H9 (cell line): Measurements from ENCODE around the gene ETHE1. TPM values are rescaled to one million over a fixed set of nuclear protein-coding genes. Genes with fewer than 3 reads are reported as not detected.

Source experiments
- DNase-seq: peaks from one replicate; pipeline ENCODE4 v3.0.0-alpha.2; 2017
- H2AFZ ChIP-seq: one replicate; pipeline ENCODE4 v1.6.1; 2013; ENCODE audit warnings: mild to moderate bottlenecking, low read length, control low read depth, moderate library complexity
- H2AK5ac ChIP-seq: 2 replicates; pipeline ENCODE4 v1.6.1; 2013; ENCODE audit warnings: low read length, control low read depth, mixed read lengths; ENCODE audit not compliant: insufficient read length
- H2BK120ac ChIP-seq: one replicate; pipeline ENCODE4 v1.6.1; 2013; ENCODE audit warnings: low read depth, mild to moderate bottlenecking, low read length, control low read depth, inconsistent platforms; ENCODE audit not compliant: poor library complexity, severe bottlenecking
- H2BK12ac ChIP-seq: 2 replicates; pipeline ENCODE4 v1.6.1; 2013; ENCODE audit warnings: low read length, control low read depth, mixed read lengths, low read depth; ENCODE audit not compliant: insufficient read length
- H2BK15ac ChIP-seq: 2 replicates; pipeline ENCODE4 v1.6.1; 2013; ENCODE audit warnings: low read depth, low read length, control low read depth
- H2BK20ac ChIP-seq: one replicate; pipeline ENCODE4 v1.6.1; 2013; ENCODE audit warnings: low read depth, mild to moderate bottlenecking, low read length, control low read depth, inconsistent platforms; ENCODE audit not compliant: poor library complexity, severe bottlenecking
- H2BK5ac ChIP-seq: 2 replicates; pipeline ENCODE4 v1.6.1; 2013; ENCODE audit warnings: low read length, control low read depth, mixed read lengths; ENCODE audit not compliant: insufficient read length
- H3K14ac ChIP-seq: 2 replicates; pipeline ENCODE4 v1.6.1; 2013; ENCODE audit warnings: low read length, control low read depth; ENCODE audit not compliant: insufficient read depth
- H3K18ac ChIP-seq: 2 replicates; pipeline ENCODE4 v1.6.1; 2013; ENCODE audit warnings: low read depth, mild to moderate bottlenecking, mixed read lengths, low read length, control low read depth; ENCODE audit not compliant: insufficient read length
- H3K23ac ChIP-seq: 2 replicates; pipeline ENCODE4 v1.6.1; 2013; ENCODE audit warnings: low read length, control low read depth, mixed read lengths, low read depth; ENCODE audit not compliant: insufficient read length
- H3K23me2 ChIP-seq: 2 replicates; pipeline ENCODE4 v1.6.1; 2013; ENCODE audit warnings: low read depth, mild to moderate bottlenecking, mixed read lengths, low read length, control low read depth; ENCODE audit not compliant: insufficient read length, poor library complexity, severe bottlenecking
- H3K27ac ChIP-seq: 2 replicates; pipeline ENCODE4 v1.5.1; 2013; ENCODE audit warnings: low read length, control low read depth, mixed read lengths, low read depth; ENCODE audit not compliant: insufficient read length
- H3K27me3 ChIP-seq: 2 replicates; pipeline ENCODE4 v1.6.1; 2013; ENCODE audit warnings: low read length, control low read depth, inconsistent platforms; ENCODE audit not compliant: insufficient read depth
- H3K4ac ChIP-seq: 2 replicates; pipeline ENCODE4 v1.6.1; 2013; ENCODE audit warnings: low read depth, mild to moderate bottlenecking, control low read depth, inconsistent platforms, low read length, moderate library complexity
- H3K4me1 ChIP-seq: 2 replicates; pipeline ENCODE4 v1.6.1; 2013; ENCODE audit warnings: low read length, control low read depth, inconsistent platforms; ENCODE audit not compliant: insufficient read depth
- H3K4me2 ChIP-seq: 2 replicates; pipeline ENCODE4 v1.6.1; 2013; ENCODE audit warnings: low read length, control low read depth, mixed read lengths; ENCODE audit not compliant: insufficient read length, insufficient read depth
- H3K56ac ChIP-seq: 2 replicates; pipeline ENCODE4 v1.6.1; 2013; ENCODE audit warnings: low read depth, mild to moderate bottlenecking, mixed read lengths, low read length, control low read depth; ENCODE audit not compliant: insufficient read length
- H3K79me1 ChIP-seq: 2 replicates; pipeline ENCODE4 v1.6.1; 2013; ENCODE audit warnings: low read depth, mild to moderate bottlenecking, moderate library complexity, low read length, control low read depth, inconsistent platforms; ENCODE audit not compliant: insufficient read depth, poor library complexity, severe bottlenecking
- H3K79me2 ChIP-seq: 2 replicates; pipeline ENCODE4 v1.6.1; 2013; ENCODE audit warnings: low read length, control low read depth, inconsistent platforms; ENCODE audit not compliant: insufficient read depth
- H3K9ac ChIP-seq: 2 replicates; pipeline ENCODE4 v1.6.1; 2013; ENCODE audit warnings: low read length, control low read depth, mixed read lengths; ENCODE audit not compliant: insufficient read length; ENCODE audit errors: extremely low read depth
- H3K9me3 ChIP-seq: one replicate; pipeline ENCODE4 v1.6.1; 2013; ENCODE audit warnings: low read depth, low read length, inconsistent platforms; ENCODE audit not compliant: control insufficient read depth
- H3T11ph ChIP-seq: one replicate; pipeline ENCODE4 v1.6.1; 2013; ENCODE audit warnings: mild to moderate bottlenecking, low read length, control low read depth, inconsistent platforms
- H4K20me1 ChIP-seq: one replicate; pipeline ENCODE4 v1.6.1; 2013; ENCODE audit not compliant: control insufficient read depth, insufficient read length, insufficient read depth
- H4K5ac ChIP-seq: 2 replicates; pipeline ENCODE4 v1.6.1; 2013; ENCODE audit warnings: low read depth, mild to moderate bottlenecking, mixed read lengths, low read length, control low read depth; ENCODE audit not compliant: insufficient read length
- H4K8ac ChIP-seq: replicated peaks from 2 replicates; pipeline ENCODE4 v1.6.1; 2013; ENCODE audit warnings: low read length, control low read depth, mixed read lengths, low read depth; ENCODE audit not compliant: insufficient read length
- H4K91ac ChIP-seq: 2 replicates; pipeline ENCODE4 v1.6.1; 2013; ENCODE audit warnings: low read depth, mild to moderate bottlenecking, moderate library complexity, mixed read lengths, low read length, control low read depth; ENCODE audit not compliant: insufficient read length
- H3K27ac Mint-ChIP-seq, 3 experiments: 2 replicates in 2 of 3; 3 replicates in 1 of 3; pipeline ENCODE4 v1.8.0; 2020 to 2021; ENCODE audit warnings: mixed read lengths in 3 of 3, mild to moderate bottlenecking in 1 of 3, moderate library complexity in 1 of 3
- H3K27me3 Mint-ChIP-seq: 2 replicates; pipeline ENCODE4 v1.8.0; 2021; ENCODE audit warnings: low read depth, mild to moderate bottlenecking, moderate library complexity, mixed read lengths
- H3K36me3 Mint-ChIP-seq, 3 experiments: 2 replicates in 2 of 3; 3 replicates in 1 of 3; pipeline ENCODE4 v1.8.0; 2020 to 2021; ENCODE audit warnings: low read depth in 3 of 3, mixed read lengths in 3 of 3; ENCODE audit not compliant: insufficient read depth in 1 of 3
- H3K4me1 Mint-ChIP-seq, 2 experiments: 2 replicates each; pipeline ENCODE4 v1.8.0; 2020; ENCODE audit warnings: mixed read lengths in 2 of 2
- H3K4me3 Mint-ChIP-seq, 2 experiments: 2 replicates in 1 of 2; 3 replicates in 1 of 2; pipeline ENCODE4 v1.8.0; 2020 to 2021; ENCODE audit warnings: mild to moderate bottlenecking in 2 of 2, mixed read lengths in 2 of 2, moderate library complexity in 1 of 2
- H3K9me3 Mint-ChIP-seq, 2 experiments: 2 replicates in 1 of 2; 3 replicates in 1 of 2; pipeline ENCODE4 v1.8.0; 2020; ENCODE audit warnings: mild to moderate bottlenecking in 2 of 2, mixed read lengths in 2 of 2, moderate library complexity in 1 of 2
- CTCF ChIP-seq: fragments of 200-600 bp; sonication (generic); conservative IDR thresholded peaks from 3 replicates; pipeline ENCODE4 v1.8.0; 2021; ENCODE audit warnings: antibody characterized with exemption, mild to moderate bottlenecking
- WGBS: extraction: QIAGEN DNeasy Blood & Tissue Kit; methylation state at CpG from one replicate; pipeline ENCODE4 v1.1.7; 2013; ENCODE audit warnings: missing lambda C conversion rate, low lambda C conversion rate, mixed read lengths; ENCODE audit not compliant: insufficient read length; ENCODE audit errors: extremely low coverage; 5-methylcytosine and 5-hydroxymethylcytosine counted together
- total RNA-seq: library from RNA; stranded (reverse); gene quantifications from 2 replicates; pipeline ENCODE4 v1.2.1, GENCODE V29; 2021

The ETHE1 gene
- total RNA-seq, 1 experiment from 2014 or later, result 18.8 TPM

- Histone ChIP-seq H4K20me1 (no peaks in the 10 kb centered on the region), H2BK120ac (no peak overlapping the region), H2BK5ac (no peak overlapping the region), H4K91ac (no peak overlapping the region), H4K5ac (no peak overlapping the region), H4K8ac (no peak overlapping the region), H3K4ac (no peak overlapping the region), H3K27ac (no peak overlapping the region), H3K23ac (no peak overlapping the region), H3K4me2 (no peak overlapping the region), H3K18ac (no peak overlapping the region), H2AFZ (no peak overlapping the region), H3K23me2 (no peaks in the 10 kb centered on the region), H3T11ph (no peak overlapping the region), H3K9ac (no peak overlapping the region), H3K79me2 (no peaks in the 10 kb centered on the region), H2BK15ac (no peak overlapping the region), H3K4me1 (no peaks in the 10 kb centered on the region), H3K56ac (no peak overlapping the region), H3K79me1 (no peaks in the 10 kb centered on the region), H3K27me3 (no peaks in the 10 kb centered on the region), H3K9me3 (no peaks in the 10 kb centered on the region), H3K14ac (no peak overlapping the region), H2BK12ac (no peak overlapping the region), H2BK20ac (no peak overlapping the region), H2AK5ac (no peak overlapping the region)
- WGBS, result no CpG with 5 or more reads among the region's 9 CpGs
- Mint-ChIP-seq H3K27ac (no peak overlapping the region), H3K4me3 (no peak overlapping the region), H3K9me3 (peaks cover 0 to 5% of the 10 kb centered on the region in 2 experiments; a peak in 3 of 5 replicates), H3K36me3 (peaks cover 24 to 32% (median 24%) of the 10 kb centered on the region in 3 experiments), H3K4me1 (no peaks in the 10 kb centered on the region; a peak in 1 of 4 replicates), H3K27me3 (no peaks in the 10 kb centered on the region)
- no peak for TF ChIP-seq CTCF
- no peak for DNase-seq
Measured at GRCh38 chr19:43510713-43511112, 16.3 kb downstream of the ETHE1 start.
